Heart left ventricle (tissue), 13 donors: ENCODE data around the gene SEC31A.

Experiments
- CTCF ChIP-seq, 12 donors: fragments of 200-600 bp; sonication (generic) in 4 of 12; IDR thresholded peaks; one replicate each; pipeline versions ENCODE4 v1.5.0 to v1.8.0; 2018 to 2022; ENCODE audit warnings: antibody characterized with exemption in 12 of 12, mild to moderate bottlenecking in 5 of 12
- POLR2A ChIP-seq, 2 donors: fragments of 450-650 bp; IDR thresholded peaks; one replicate each; pipeline ENCODE4 v1.6.1; 2017; ENCODE audit warnings: antibody characterized with exemption in 2 of 2, mild to moderate bottlenecking in 2 of 2, moderate library complexity in 2 of 2
- donor health status: ischemic (EF 13 %, LVEDD 7.1; RV severe dilation, severe dysfunction).
- donor health status: DM: no; HTN: yes; CAD: no.
- donor health status: DM: no; HTN: no; CAD: no.
- donor health status: ischemic (EF 25% LVEDD 6.9; RV normal size, moderate dysfunction).
- donor health status: ischemic (EF 25% LVEDD 5.7; RV mildly dilated, moderate dysfunction).
- donor health status: ischemic (EF 35%, LVEDD 5.7; RV mildly dilated, moderate dysfunction).
- donor health status: nonischemic (EF 11% LVEDD 7.7; RV severe dilation, severe dysfunction).
- donor health status: DM: yes; HTN: yes; CAD: no.
- donor health status: PGD.
- donor health status: ischemic (EF 29% LVEDD 5.4; RV normal size, mild dysfunction).
- donor health status: nonischemic (EF 23%, LVEDD 6.1; RV moderate dilation, normal function).

- TF ChIP-seq CTCF (IDR thresholded peaks at IDR 0.05) = no peak
- TF ChIP-seq POLR2A (IDR thresholded peaks at IDR 0.05) = no peak
Measured at GRCh38 chr4:82776925-82777542, 113.9 kb downstream of the SEC31A start.
